H1 (cell line): ENCODE data around the gene EGLN2. TPM values are rescaled to one million over a fixed set of nuclear protein-coding genes. Genes with fewer than 3 reads are reported as not detected.

Experiments
- KDM1A ChIP-seq: fragments of 200-600, 300-600 bp; sonication (generic); IDR thresholded peaks from 2 replicates; pipeline ENCODE4 v1.7.1; 2016; ENCODE audit warnings: mild to moderate bottlenecking, low read length, borderline replicate concordance
- USF2 ChIP-seq: IDR thresholded peaks from 2 replicates; pipeline ENCODE4 v1.6.1; 2011; ENCODE audit warnings: low read length, improper control_type of control experiment
- polyA plus RNA-seq, 7 experiments: library from polyadenylated mRNA; depleted of rRNA in 3 of 7; stranded (reverse) in 5 of 7; unstranded in 2 of 7; fragments of >200 nt in 5 of 7; fragments of 200-250 nt in 2 of 7; gene quantifications; 1 replicate in 5 of 7; 2 replicates in 1 of 7; 4 replicates in 1 of 7; pipeline versions ENCODE4 v1.2.1 to v1.2.3, GENCODE V29; 2011 to 2013; ENCODE audit warnings: missing spikeins in 2 of 7, mixed read lengths in 2 of 7
- total RNA-seq: library from RNA; stranded (reverse); fragmentation: NEBNext Ultra II Directional; extraction: Animal tissue kit (Norgen Biotek cat#: 25700); gene quantifications from 2 replicates; pipeline ENCODE4 v1.2.1, GENCODE V29; 2021

Gene EGLN2
- total and polyA plus RNA-seq, 2 of the 8 experiments (the other 6 are each of a cell fraction or from before 2014, with no cell fraction given) = 86.9 to 103 TPM

- TF ChIP-seq KDM1A (no peak), USF2 (no peak)
These were observed 14.2 kb downstream of the EGLN2 start (continued) for GRCh38 chr19:40813182-40813581.
